Prostate gland (tissue), 2 donors: Measurements from ENCODE around the gene TNFSF11.

Source experiments
- CTCF ChIP-seq, 4 experiments: fragments of 200-600 bp in 2 of 4; fragments of 450-650 bp in 2 of 4; sonication (generic) in 2 of 4; IDR thresholded peaks; 1 replicate in 3 of 4; 2 replicates in 1 of 4; pipeline ENCODE4 v1.5.1; 2016 to 2019; ENCODE audit warnings: antibody characterized with exemption in 4 of 4, mild to moderate bottlenecking in 2 of 4, moderate library complexity in 2 of 4
- POLR2AphosphoS5 ChIP-seq: sonication (generic); formaldehyde crosslinking; IDR thresholded peaks from one replicate; pipeline ENCODE4 v1.6.1; 2017; ENCODE audit warnings: antibody characterized with exemption

GRCh38 chr13:42644841-42645240, 70.9 kb downstream of the TNFSF11 start:
- TF ChIP-seq CTCF (IDR thresholded peaks at IDR 0.05) (no peak), POLR2AphosphoS5 (no peak)
